ENCODE results near the gene GEMIN7. TPM values are rescaled to one million over a fixed set of nuclear protein-coding genes. Genes with fewer than 3 reads are reported as not detected.

Gene GEMIN7
- total and polyA plus RNA-seq, 2 of the 13 experiments (the other 11 are each of a cell fraction or from before 2014, with no cell fraction given) = 24.1 to 30.6 TPM

DNA sequence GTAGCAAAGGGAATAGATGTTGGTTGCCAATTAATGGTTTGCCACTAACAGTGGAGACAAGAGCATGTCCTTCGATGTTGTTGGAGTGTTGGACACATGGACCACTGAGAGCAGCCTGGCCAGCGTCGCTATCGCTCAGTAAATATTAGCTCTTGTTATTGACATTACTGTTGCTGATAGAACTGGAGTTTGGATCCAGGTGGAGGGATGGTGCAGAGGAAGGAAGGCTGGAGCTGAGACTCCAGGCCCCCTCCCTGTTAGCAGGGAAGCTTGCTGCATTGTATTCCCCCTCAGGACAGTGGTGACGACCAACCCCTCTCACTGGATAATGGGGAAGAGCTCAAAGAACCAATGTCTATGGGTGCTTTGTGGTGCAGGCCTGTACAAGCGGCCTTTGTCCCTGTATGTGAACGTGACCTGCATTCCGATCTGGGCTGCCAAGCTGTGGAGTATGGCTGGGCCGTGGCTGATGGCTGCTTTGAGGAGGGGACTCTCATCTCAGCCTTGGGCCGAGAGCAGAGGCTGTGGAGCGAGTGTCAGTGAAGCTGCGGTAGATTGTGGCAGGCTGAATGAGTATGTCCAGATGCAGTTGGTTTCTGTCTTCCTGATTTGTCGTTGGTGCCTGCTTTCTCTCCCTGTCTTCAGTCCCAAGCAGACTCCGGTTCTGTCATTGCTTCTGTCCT is 33.2 kb upstream of the GEMIN7 start (continued):
- TF ChIP-seq ZNF782 (CRISPR knock-in tag; IDR thresholded peaks at IDR 0.05; ENCODE audit: borderline replicate concordance) (peak; percentile 53; the same call in 1 of the 2 replicates), KMT2B (CRISPR knock-in tag; IDR thresholded peaks at IDR 0.05) (peak; percentile 76), NFIB (CRISPR knock-in tag; IDR thresholded peaks at IDR 0.05; ENCODE audit: borderline replicate concordance) (no peak), ISL2 (CRISPR knock-in tag; IDR thresholded peaks at IDR 0.05) (peak; percentile 85), SOX5 (CRISPR knock-in tag; IDR thresholded peaks at IDR 0.05; ENCODE audit: borderline replicate concordance) (peak; percentile 87; the same call in 1 of the 2 replicates), ZNF33A (CRISPR knock-in tag; IDR thresholded peaks at IDR 0.05; ENCODE audit: borderline replicate concordance) (no peak), HOXA5 (CRISPR knock-in tag; IDR thresholded peaks at IDR 0.05) (0 out of 2 replicates have a peak, but pooled peaks have one; percentile 21), ZFP36L1 (CRISPR knock-in tag; IDR thresholded peaks at IDR 0.05) (no peak; the same call in 1 of the 2 replicates), MAFG (CRISPR knock-in tag; IDR thresholded peaks at IDR 0.05) (no peak), NFYB (CRISPR knock-in tag; IDR thresholded peaks at IDR 0.05) (peak; percentile 61; the same call in 1 of the 2 replicates), FOSL2 (CRISPR knock-in tag; IDR thresholded peaks at IDR 0.05) (peak; percentile 59), ELF3 (CRISPR knock-in tag; IDR thresholded peaks at IDR 0.05) (peak; percentile 78), ZNF282 (IDR thresholded peaks at IDR 0.05; ENCODE audit: partially characterized antibody) (no peak), ZNF337 (CRISPR knock-in tag; IDR thresholded peaks at IDR 0.05; ENCODE audit: borderline replicate concordance, low read depth) (no peak; the same call in 1 of the 2 replicates), SIX1 (CRISPR knock-in tag; IDR thresholded peaks at IDR 0.05; ENCODE audit: borderline replicate concordance) (peak; percentile 81)
- TF ChIP-seq, protein P1, sequence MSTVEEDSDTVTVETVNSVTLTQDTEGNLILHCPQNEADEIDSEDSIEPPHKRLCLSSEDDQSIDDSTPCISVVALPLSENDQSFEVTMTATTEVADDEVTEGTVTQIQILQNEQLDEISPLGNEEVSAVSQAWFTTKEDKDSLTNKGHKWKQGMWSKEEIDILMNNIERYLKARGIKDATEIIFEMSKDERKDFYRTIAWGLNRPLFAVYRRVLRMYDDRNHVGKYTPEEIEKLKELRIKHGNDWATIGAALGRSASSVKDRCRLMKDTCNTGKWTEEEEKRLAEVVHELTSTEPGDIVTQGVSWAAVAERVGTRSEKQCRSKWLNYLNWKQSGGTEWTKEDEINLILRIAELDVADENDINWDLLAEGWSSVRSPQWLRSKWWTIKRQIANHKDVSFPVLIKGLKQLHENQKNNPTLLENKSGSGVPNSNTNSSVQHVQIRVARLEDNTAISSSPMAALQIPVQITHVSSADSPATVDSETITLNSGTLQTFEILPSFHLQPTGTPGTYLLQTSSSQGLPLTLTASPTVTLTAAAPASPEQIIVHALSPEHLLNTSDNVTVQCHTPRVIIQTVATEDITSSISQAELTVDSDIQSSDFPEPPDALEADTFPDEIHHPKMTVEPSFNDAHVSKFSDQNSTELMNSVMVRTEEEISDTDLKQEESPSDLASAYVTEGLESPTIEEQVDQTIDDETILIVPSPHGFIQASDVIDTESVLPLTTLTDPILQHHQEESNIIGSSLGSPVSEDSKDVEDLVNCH (CRISPR knock-in tag; IDR thresholded peaks at IDR 0.05) = no peak
- TF ChIP-seq, protein P2, sequence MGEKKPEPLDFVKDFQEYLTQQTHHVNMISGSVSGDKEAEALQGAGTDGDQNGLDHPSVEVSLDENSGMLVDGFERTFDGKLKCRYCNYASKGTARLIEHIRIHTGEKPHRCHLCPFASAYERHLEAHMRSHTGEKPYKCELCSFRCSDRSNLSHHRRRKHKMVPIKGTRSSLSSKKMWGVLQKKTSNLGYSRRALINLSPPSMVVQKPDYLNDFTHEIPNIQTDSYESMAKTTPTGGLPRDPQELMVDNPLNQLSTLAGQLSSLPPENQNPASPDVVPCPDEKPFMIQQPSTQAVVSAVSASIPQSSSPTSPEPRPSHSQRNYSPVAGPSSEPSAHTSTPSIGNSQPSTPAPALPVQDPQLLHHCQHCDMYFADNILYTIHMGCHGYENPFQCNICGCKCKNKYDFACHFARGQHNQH (CRISPR knock-in tag; IDR thresholded peaks at IDR 0.05) = peak; percentile 91
- TF ChIP-seq, protein P3, sequence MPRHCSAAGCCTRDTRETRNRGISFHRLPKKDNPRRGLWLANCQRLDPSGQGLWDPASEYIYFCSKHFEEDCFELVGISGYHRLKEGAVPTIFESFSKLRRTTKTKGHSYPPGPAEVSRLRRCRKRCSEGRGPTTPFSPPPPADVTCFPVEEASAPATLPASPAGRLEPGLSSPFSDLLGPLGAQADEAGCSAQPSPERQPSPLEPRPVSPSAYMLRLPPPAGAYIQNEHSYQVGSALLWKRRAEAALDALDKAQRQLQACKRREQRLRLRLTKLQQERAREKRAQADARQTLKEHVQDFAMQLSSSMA (CRISPR knock-in tag; IDR thresholded peaks at IDR 0.05) = no peak
- TF ChIP-seq, protein P4, sequence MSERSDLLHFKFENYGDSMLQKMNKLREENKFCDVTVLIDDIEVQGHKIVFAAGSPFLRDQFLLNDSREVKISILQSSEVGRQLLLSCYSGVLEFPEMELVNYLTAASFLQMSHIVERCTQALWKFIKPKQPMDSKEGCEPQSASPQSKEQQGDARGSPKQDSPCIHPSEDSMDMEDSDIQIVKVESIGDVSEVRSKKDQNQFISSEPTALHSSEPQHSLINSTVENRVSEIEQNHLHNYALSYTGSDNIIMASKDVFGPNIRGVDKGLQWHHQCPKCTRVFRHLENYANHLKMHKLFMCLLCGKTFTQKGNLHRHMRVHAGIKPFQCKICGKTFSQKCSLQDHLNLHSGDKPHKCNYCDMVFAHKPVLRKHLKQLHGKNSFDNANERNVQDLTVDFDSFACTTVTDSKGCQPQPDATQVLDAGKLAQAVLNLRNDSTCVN (CRISPR knock-in tag; IDR thresholded peaks at IDR 0.05; ENCODE audit: borderline replicate concordance) = no peak; the same call in 1 of the 2 replicates
